ENCODE data around the gene SH2D4B.

Gene SH2D4B

GRCh38 chr10:80642661-80643060 is 105.0 kb downstream of the SH2D4B start:
- no peak for DNase-seq (ENCODE audit: low read depth)

DNA sequence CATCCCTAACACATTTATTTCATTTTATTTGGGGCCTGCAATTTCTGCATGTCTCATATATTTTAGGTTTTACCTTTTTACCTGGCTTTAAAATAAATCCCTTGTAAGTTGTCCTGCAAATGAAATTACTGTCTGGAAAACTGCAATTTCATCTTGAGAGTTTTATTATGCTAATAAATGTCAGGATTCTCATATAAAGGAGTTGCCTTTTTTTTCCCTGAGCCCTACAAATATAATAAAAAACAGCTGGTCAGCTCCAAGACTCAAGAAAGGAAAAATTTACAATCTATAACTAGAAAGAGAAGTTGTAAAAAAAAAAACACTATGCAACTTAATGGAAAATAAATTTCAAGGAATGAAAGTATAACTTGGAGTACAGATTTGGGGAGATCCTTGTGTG is 108.7 kb downstream of the SH2D4B start:
- DNase-seq (ENCODE audit: low read depth) = no peak

GRCh38 chr10:80647173-80647833 is 109.6 kb downstream of the SH2D4B start:
- no peak for DNase-seq (ENCODE audit: low read depth)

DNA sequence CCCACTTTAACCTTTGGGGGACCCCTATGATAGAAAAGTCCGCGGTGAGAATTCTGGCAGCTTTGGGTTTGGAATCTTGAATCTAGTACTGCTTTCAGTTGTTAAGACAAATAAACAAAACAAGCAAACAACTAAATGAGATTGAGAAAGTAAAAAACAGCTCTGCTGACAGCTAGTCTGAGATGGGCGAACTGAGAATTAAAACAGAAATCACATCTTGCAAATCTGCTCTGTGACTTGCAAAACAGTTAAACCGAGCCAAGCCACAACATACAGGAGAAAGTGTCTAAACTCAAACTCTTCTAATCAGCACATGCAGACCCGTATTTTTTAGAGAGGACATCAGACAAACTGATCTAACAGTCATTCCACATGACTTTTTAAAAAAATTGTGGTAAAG is 110.4 kb downstream of the SH2D4B start:
- DNase-seq (ENCODE audit: low read depth) = no peak

GRCh38 chr10:80649183-80649582 is 111.5 kb downstream of the SH2D4B start:
- DNase-seq (ENCODE audit: low read depth) = no peak

DNA sequence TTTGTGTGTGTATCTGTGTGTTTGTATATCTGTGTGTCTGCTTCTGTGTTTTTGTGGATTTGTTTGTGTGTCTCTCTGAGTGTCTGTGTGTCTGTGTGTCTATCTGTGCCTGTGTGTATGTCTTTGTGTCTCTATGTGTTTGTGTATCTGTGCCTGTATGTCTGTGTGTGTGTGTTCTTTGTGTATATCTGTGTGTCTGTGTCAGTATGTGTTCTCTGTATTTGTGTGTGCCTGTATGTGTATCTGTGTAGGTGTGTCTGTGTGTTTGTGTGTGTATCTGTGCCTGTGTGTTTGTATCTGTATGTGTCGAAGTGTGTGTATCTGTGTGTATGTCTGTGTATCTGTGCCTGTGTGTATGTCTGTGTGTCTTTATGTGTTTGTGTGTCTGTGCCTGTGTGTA is 118.2 kb downstream of the SH2D4B start:
- DNase-seq (ENCODE audit: low read depth) = no peak

- DNase-seq (ENCODE audit: low read depth) = no peak
Observed at GRCh38 chr10:80658068-80658467, 120.4 kb downstream of the SH2D4B start.

DNA sequence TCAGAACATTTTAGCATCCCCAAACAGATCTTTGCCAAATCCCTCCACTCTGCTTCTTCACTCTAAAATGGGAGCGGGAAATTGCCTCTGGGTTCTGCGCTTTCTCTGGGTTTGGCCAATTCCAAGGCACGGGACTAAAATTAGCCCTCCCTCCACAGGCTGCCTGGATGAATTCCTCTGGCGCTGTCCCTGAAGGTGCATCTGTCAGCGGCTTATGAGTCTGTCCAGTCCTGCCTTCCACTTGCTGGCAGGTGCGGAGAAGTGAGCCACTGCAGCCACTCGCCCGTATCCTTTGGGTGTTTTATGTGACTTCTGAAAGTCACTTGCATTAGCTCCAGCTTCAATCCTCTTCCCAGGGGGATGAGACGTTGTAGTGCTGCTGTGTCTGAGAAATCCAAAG is 121.6 kb downstream of the SH2D4B start:
- no peak for DNase-seq (ENCODE audit: low read depth)

- no peak for DNase-seq (ENCODE audit: low read depth)
Observed at GRCh38 chr10:80660266-80660665, 122.6 kb downstream of the SH2D4B start.

DNA sequence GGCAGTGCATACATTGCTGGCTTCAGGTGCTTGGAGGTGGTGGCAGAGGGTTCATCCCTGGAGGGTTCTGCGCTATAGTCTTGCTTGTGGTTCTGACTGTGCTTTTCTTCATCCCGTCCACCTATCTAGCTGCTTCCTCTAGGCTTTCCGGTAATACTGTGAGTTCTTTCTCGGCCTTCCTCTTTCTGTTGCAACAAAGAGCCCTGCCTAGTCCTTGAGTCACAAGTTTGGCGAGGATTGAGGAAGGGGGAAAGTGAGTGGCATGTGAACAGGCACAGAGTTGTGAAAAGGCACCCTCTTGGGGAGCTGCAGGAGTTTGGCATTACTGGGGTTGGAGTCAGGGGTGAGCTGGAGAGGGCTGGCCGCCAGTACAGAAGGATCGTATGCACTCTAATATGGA is 123.0 kb downstream of the SH2D4B start:
- DNase-seq (ENCODE audit: low read depth) = no peak

DNA sequence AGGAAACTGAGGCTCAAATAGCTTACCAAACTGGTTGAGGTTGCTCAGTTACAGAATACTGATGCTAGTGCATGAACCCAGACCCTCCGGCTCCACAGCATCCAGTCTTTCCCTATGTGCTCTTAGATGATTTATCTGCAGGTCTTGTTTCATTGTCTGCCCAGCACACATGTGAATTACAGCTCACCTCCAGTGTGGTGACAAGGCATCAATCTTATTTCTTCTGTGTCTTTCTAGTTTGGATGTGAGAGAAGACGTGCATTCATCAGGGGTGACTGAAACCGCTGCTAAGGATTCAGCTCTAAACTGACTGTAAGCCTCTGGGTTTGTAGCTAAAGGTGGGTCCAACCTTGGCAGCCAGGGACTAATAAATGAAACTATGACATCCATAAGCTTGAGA is 123.8 kb downstream of the SH2D4B start:
- no peak for DNase-seq (ENCODE audit: low read depth)

- peak; percentile 57 for DNase-seq (ENCODE audit: low read depth)
Observed at GRCh38 chr10:80662429-80663261, 124.9 kb downstream of the SH2D4B start.

- peak; percentile 29 for DNase-seq (ENCODE audit: low read depth)
Observed at GRCh38 chr10:80664071-80664680, 126.5 kb downstream of the SH2D4B start.

GRCh38 chr10:80669485-80669884 is 131.8 kb downstream of the SH2D4B start:
- DNase-seq (ENCODE audit: low read depth) = no peak

DNA sequence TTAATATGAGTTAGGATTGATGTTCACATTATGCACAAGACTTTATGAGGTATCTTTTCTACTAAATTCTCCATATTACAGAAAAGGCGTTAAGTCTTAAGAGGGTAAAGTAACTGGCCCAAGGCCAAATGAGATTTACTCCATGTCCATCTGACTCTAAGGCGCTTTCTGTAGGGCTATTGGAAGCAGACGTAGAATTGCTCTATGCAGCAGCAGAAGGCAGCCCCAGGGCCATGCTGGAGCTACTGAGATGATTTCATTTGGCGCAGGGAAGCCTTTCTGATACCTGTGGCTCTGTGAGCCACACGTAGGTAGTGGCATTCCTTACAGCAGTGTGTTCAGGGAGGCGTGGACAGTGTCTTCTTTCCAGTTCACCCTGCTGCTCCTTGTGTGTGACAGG is 133.1 kb downstream of the SH2D4B start:
- no peak for DNase-seq (ENCODE audit: low read depth)

DNA sequence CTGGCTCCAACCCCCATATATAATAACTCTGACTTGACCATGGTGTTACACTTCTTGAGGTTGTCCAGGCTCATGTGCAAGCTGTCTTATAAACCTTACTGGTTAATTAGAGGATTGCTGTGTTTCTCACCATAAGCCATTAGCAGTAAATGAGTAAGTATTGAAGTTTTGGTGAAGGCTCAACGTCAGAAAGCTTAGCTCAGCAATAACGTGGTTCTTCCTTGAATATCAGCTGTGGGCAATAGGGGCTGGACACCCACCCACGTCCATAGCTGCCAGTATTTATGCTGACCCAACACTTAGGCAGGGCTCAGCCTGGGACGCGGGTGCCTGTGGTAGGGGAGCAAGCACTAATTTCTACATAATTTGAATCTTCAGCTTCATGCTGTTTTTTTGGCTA is 134.1 kb downstream of the SH2D4B start:
- no peak for DNase-seq (ENCODE audit: low read depth)

- DNase-seq (ENCODE audit: low read depth) = no peak
Observed at GRCh38 chr10:80672613-80673012, 134.9 kb downstream of the SH2D4B start.

DNA sequence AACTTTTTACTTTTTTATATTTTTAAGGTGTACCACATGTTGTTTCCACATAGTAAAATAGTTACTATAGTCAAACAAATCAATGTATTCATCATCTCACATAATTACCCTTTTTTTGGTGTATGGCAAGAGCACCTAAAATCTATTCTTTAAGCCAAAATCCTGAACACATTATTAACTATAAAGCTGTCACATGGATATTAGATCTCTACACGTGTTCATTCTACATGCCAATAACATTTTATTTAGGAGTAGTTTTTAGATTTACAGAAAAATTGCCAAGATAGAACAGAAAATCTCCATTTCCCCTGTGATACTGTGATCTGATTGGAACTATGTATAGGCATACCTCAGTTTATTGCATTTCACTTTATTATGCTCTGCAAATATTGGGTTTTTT is 137.1 kb downstream of the SH2D4B start:
- no peak for DNase-seq (ENCODE audit: low read depth)

- DNase-seq (ENCODE audit: low read depth) = no peak
Observed at GRCh38 chr10:80681142-80681541, 143.4 kb downstream of the SH2D4B start.

GRCh38 chr10:80684259-80684658 is 146.6 kb downstream of the SH2D4B start:
- DNase-seq (ENCODE audit: low read depth) = no peak

GRCh38 chr10:80685355-80685754 is 147.7 kb downstream of the SH2D4B start:
- DNase-seq (ENCODE audit: low read depth) = no peak

GRCh38 chr10:80686734-80687475 is 149.2 kb downstream of the SH2D4B start:
- no peak for DNase-seq (ENCODE audit: low read depth)

DNA sequence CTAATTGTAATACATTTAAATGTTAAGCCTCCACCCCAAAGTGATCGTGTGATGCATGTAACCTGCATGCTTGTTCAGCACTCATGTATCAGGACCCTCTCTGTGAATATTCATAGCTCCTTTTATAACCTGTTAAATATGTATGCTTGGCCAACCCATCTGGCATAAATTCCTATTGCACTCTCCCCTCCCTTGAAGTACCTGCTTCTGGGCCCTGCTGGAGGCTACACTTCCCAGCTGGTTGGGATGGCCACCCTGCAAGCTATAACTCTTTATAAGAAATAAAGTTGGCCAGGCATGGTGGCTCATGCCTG is 149.7 kb downstream of the SH2D4B start:
- no peak for DNase-seq (ENCODE audit: low read depth)

Measured in stimulated activated CD8-positive, alpha-beta memory T cell treated with anti-CD3 and anti-CD28 coated beads, Interleukin-4, amount 100 ng/mL, for 24 hours (primary cell).